Neural progenitor cell (in vitro differentiated cells): ENCODE data around the gene ARHGAP33. TPM values are rescaled to one million over a fixed set of nuclear protein-coding genes. Genes with fewer than 3 reads are reported as not detected.
A peak's percentile ranks its signal among the peaks of the same experiment; 100 is the strongest.

ENCODE experiments used
- DNase-seq: peaks from one replicate; pipeline ENCODE4 v3.0.0-alpha.2; 2016; ENCODE audit warnings: low spot score
- H2AFZ ChIP-seq: fragments of 200-600 bp; sonication (generic); replicated peaks from 2 replicates; pipeline ENCODE4 v1.6.1; 2016; ENCODE audit warnings: antibody characterized with exemption
- H3F3A ChIP-seq: fragments of 200-600 bp; sonication (generic); 2 replicates; pipeline ENCODE4 v1.6.1; 2016; ENCODE audit warnings: antibody characterized with exemption, low read depth
- H3K27ac ChIP-seq: fragments of 200-600 bp; sonication (generic); 2 replicates; pipeline ENCODE4 v1.5.1; 2016; ENCODE audit warnings: mild to moderate bottlenecking
- H3K27me3 ChIP-seq: fragments of 200-600 bp; sonication (generic); 2 replicates; pipeline ENCODE4 v1.6.1; 2016; ENCODE audit warnings: mild to moderate bottlenecking, moderate library complexity
- H3K36me3 ChIP-seq: fragments of 200-600 bp; sonication (generic); 2 replicates; pipeline ENCODE4 v1.5.1; 2016
- H3K4me1 ChIP-seq: fragments of 200-600 bp; sonication (generic); 2 replicates; pipeline ENCODE4 v1.6.1; 2016; ENCODE audit warnings: mixed run types
- H3K4me2 ChIP-seq: fragments of 200-600 bp; sonication (generic); 2 replicates; pipeline ENCODE4 v1.6.1; 2016
- H3K4me3 ChIP-seq: fragments of 200-600 bp; sonication (generic); 2 replicates; pipeline ENCODE4 v1.5.1; 2016
- H3K79me2 ChIP-seq: fragments of 200-600 bp; sonication (generic); 2 replicates; pipeline ENCODE4 v1.6.1; 2016; ENCODE audit warnings: low read depth
- H3K9ac ChIP-seq: fragments of 200-600 bp; sonication (generic); 2 replicates; pipeline ENCODE4 v1.6.1; 2016
- H3K9me3 ChIP-seq: fragments of 200-600 bp; sonication (generic); 2 replicates; pipeline ENCODE4 v1.5.1; 2016; ENCODE audit warnings: low read depth
- H4K20me1 ChIP-seq: fragments of 200-600 bp; sonication (generic); 2 replicates; pipeline ENCODE4 v1.6.1; 2016; ENCODE audit warnings: low read depth
- H3K27ac Mint-ChIP-seq: 3 replicates; pipeline ENCODE4 v1.8.0; 2021; ENCODE audit warnings: mixed read lengths
- H3K27me3 Mint-ChIP-seq: 2 replicates; pipeline ENCODE4 v1.8.0; 2022; ENCODE audit warnings: low read depth, mild to moderate bottlenecking, inconsistent platforms, moderate library complexity, mixed read lengths; ENCODE audit not compliant: insufficient read depth
- H3K36me3 Mint-ChIP-seq: 3 replicates; pipeline ENCODE4 v1.8.0; 2021; ENCODE audit warnings: mixed read lengths
- H3K4me1 Mint-ChIP-seq: 3 replicates; pipeline ENCODE4 v1.8.0; 2021; ENCODE audit warnings: mixed read lengths
- H3K4me3 Mint-ChIP-seq: 3 replicates; pipeline ENCODE4 v1.8.0; 2021; ENCODE audit warnings: mild to moderate bottlenecking, moderate library complexity, mixed read lengths
- H3K9me3 Mint-ChIP-seq: 3 replicates; pipeline ENCODE4 v1.8.0; 2020; ENCODE audit warnings: mixed read lengths
- EZH2 ChIP-seq: fragments of 200-600 bp; sonication (generic); IDR thresholded peaks from 2 replicates; pipeline ENCODE4 v1.6.1; 2017; ENCODE audit warnings: antibody characterized with exemption, mild to moderate bottlenecking, moderate library complexity
- EZH2phosphoT487 ChIP-seq: fragments of 200-600 bp; sonication (generic); IDR thresholded peaks from 2 replicates; pipeline ENCODE4 v1.6.1; 2017; ENCODE audit warnings: antibody characterized with exemption
- total RNA-seq: library from RNA; depleted of rRNA; stranded (reverse); fragments of >200 nt; gene quantifications from 2 replicates; pipeline ENCODE4 v1.2.3, GENCODE V29; 2015; ENCODE audit warnings: low replicate concordance
- TF ChIP-seq, protein P1 (sequence below): fragments of 200-600 bp; sonication (generic); IDR thresholded peaks from 2 replicates; pipeline ENCODE4 v1.5.1; 2017; ENCODE audit warnings: antibody characterized with exemption, mild to moderate bottlenecking

ARHGAP33 gene
- total RNA-seq, 1 donor from 2014 or later = 6.5 TPM

DNA sequence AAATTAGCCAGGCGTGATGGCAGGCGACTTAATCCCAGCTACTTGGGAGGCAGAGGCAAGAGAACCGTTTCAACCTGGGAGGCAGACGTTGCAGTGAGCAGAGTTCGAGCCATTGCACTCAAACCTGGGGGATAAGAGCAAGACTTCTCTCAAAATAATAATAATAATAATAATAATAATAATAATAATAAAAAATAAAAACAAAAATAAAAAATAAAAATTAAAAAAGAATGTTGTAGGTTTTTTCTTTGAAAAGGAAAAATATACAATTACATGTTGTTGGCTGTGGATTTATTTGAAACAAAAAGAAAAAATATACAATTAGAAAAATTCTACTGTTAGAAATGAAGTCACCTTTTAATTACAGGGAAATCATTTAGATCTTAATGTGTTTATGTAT, 48.8 kb downstream of the ARHGAP33 start:
- H3K9ac ChIP-seq = no peak overlapping the region
- H3K4me1 ChIP-seq = peaks cover 2% of the 10 kb centered on the region
- H3K79me2 ChIP-seq = no peaks in the 10 kb centered on the region
- Mint-ChIP-seq H3K4me1 (peaks cover 7% of the 10 kb centered on the region), H3K9me3 (no peaks in the 10 kb centered on the region), H3K27me3 (peaks cover 20% of the 10 kb centered on the region), H3K27ac (no peak overlapping the region), H3K4me3 (no peak overlapping the region), H3K36me3 (no peaks in the 10 kb centered on the region)
- peaks cover 8% of the 10 kb centered on the region for H4K20me1 ChIP-seq
- H3K27ac ChIP-seq = no peak overlapping the region
- H3F3A ChIP-seq = peaks cover 3% of the 10 kb centered on the region
- no peak overlapping the region for H3K4me2 ChIP-seq
- H3K36me3 ChIP-seq = no peaks in the 10 kb centered on the region
- no peak overlapping the region for H3K4me3 ChIP-seq
- no peak overlapping the region for H2AFZ ChIP-seq
- TF ChIP-seq, protein P1, sequence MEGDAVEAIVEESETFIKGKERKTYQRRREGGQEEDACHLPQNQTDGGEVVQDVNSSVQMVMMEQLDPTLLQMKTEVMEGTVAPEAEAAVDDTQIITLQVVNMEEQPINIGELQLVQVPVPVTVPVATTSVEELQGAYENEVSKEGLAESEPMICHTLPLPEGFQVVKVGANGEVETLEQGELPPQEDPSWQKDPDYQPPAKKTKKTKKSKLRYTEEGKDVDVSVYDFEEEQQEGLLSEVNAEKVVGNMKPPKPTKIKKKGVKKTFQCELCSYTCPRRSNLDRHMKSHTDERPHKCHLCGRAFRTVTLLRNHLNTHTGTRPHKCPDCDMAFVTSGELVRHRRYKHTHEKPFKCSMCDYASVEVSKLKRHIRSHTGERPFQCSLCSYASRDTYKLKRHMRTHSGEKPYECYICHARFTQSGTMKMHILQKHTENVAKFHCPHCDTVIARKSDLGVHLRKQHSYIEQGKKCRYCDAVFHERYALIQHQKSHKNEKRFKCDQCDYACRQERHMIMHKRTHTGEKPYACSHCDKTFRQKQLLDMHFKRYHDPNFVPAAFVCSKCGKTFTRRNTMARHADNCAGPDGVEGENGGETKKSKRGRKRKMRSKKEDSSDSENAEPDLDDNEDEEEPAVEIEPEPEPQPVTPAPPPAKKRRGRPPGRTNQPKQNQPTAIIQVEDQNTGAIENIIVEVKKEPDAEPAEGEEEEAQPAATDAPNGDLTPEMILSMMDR = no peak
- TF ChIP-seq EZH2phosphoT487 (no peak), EZH2 (no peak)
- no peaks in the 10 kb centered on the region for H3K9me3 ChIP-seq
- peaks cover 37% of the 10 kb centered on the region for H3K27me3 ChIP-seq
- no peak for DNase-seq

DNA sequence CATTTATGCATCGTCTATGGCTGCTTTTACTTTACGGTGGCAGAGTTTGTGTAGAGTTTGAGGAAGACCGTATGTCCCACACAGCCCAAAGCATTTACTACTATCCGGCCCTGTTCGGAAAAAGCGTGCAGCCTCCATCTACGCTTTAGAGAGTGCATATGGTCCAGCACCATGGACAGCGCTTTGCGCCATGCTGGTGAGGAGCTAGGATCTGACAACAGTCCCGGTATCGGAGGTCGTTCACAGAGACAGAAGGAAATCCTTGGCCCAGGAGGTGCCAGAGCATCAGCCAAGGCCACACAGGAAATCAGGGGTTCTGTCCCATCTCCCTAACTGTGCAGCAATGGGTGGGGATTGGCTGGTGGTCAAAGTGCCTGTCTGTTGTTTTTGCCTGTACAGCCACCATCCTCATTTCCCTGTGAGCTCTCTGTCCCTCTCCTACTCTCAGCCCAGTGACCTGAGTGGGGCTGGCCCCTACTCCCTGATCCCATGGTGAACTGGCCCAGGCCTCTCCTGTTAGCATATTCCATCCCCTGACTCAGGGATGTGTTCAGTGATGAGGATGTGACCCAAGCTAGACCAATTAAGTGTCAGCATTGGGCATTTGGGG, 53.4 kb downstream of the ARHGAP33 start:
- H3K4me1 ChIP-seq = no peaks in the 10 kb centered on the region
- H3K9me3 Mint-ChIP-seq = no peaks in the 10 kb centered on the region
- no peaks in the 10 kb centered on the region for H3K36me3 ChIP-seq
- H3K27ac Mint-ChIP-seq = no peak overlapping the region
- peaks cover 22% of the 10 kb centered on the region for H3K27me3 Mint-ChIP-seq
- H3K9ac ChIP-seq = no peak overlapping the region
- H3K4me1 Mint-ChIP-seq = no peaks in the 10 kb centered on the region
- H3K9me3 ChIP-seq = no peaks in the 10 kb centered on the region
- no peak overlapping the region for H3K27ac ChIP-seq
- no peak for TF ChIP-seq EZH2phosphoT487
- TF ChIP-seq, protein P1 = no peak
- no peak for TF ChIP-seq EZH2
- no peak overlapping the region for H2AFZ ChIP-seq
- no peak overlapping the region for H3K4me2 ChIP-seq
- no peak overlapping the region for H3K4me3 ChIP-seq
- peak; percentile 95 for DNase-seq
- H3K36me3 Mint-ChIP-seq = no peaks in the 10 kb centered on the region
- H3K27me3 ChIP-seq = peaks cover 78% of the 10 kb centered on the region
- H3K4me3 Mint-ChIP-seq = no peak overlapping the region
- H3K79me2 ChIP-seq = no peaks in the 10 kb centered on the region
- no peaks in the 10 kb centered on the region for H3F3A ChIP-seq
- H4K20me1 ChIP-seq = peaks cover 9% of the 10 kb centered on the region

DNA sequence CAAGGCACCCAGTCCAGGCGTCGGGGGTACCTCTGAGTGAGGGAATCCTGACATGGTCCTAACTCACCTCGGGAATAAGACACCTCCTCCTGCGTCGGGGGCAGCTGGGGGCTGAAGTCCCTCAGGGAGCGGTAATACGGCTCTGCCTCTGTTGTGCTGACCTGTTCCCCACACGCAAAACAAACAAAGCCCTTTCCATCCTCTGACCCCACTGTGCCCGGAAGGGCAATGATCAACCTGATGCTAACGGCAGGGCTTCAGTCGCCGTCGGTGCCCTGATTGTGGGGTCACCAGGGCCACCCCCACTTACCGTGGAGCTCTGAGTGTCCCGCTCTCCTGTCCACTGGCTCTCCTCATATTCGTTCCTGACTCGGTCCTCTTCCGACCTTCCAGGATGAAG, 55.6 kb downstream of the ARHGAP33 start:
- Histone ChIP-seq H3K4me2 (no peak overlapping the region), H4K20me1 (peaks cover 9% of the 10 kb centered on the region), H3K9me3 (no peaks in the 10 kb centered on the region), H3K4me3 (no peak overlapping the region), H3F3A (no peaks in the 10 kb centered on the region), H3K27ac (no peak overlapping the region), H3K79me2 (no peaks in the 10 kb centered on the region), H3K9ac (no peak overlapping the region), H3K36me3 (no peaks in the 10 kb centered on the region), H3K4me1 (no peaks in the 10 kb centered on the region), H2AFZ (no peak overlapping the region), H3K27me3 (peaks cover 78% of the 10 kb centered on the region)
- no peak for TF ChIP-seq EZH2
- no peak for TF ChIP-seq EZH2phosphoT487
- TF ChIP-seq, protein P1 = no peak
- DNase-seq = no peak
- H3K27ac Mint-ChIP-seq = no peak overlapping the region
- no peaks in the 10 kb centered on the region for H3K9me3 Mint-ChIP-seq
- peaks cover 24% of the 10 kb centered on the region for H3K27me3 Mint-ChIP-seq
- no peaks in the 10 kb centered on the region for H3K36me3 Mint-ChIP-seq
- no peak overlapping the region for H3K4me3 Mint-ChIP-seq
- no peaks in the 10 kb centered on the region for H3K4me1 Mint-ChIP-seq
